Retinal pigment epithelial cell (primary cell): ENCODE measurements around the gene RNF40.

Experiments
- DNase-seq: peaks from one replicate; pipeline ENCODE4 v3.0.0-alpha.2; 2010; ENCODE audit warnings: low read depth
- H3K4me3 ChIP-seq: 2 replicates; pipeline ENCODE4 v1.5.1; 2011; ENCODE audit warnings: mild to moderate bottlenecking, low read length, control low read depth, moderate library complexity
- CTCF ChIP-seq: conservative IDR thresholded peaks from 2 replicates; pipeline ENCODE4 v1.5.1; 2011; ENCODE audit warnings: low read depth, low read length, control low read depth, inconsistent platforms

RNF40 gene

GRCh38 chr16:30728899-30729672 is 33.0 kb upstream of the RNF40 start:
- H3K4me3 ChIP-seq: no peak overlapping the region
- no peak for DNase-seq
- no peak for TF ChIP-seq CTCF

- no peak for DNase-seq
- H3K4me3 ChIP-seq: no peak overlapping the region
- no peak for TF ChIP-seq CTCF
These were observed 30.7 kb upstream of the RNF40 start for GRCh38 chr16:30731411-30731810.

- DNase-seq: no peak
- H3K4me3 ChIP-seq: no peak overlapping the region
- TF ChIP-seq CTCF: no peak
These were observed 24.9 kb upstream of the RNF40 start for GRCh38 chr16:30736995-30737793.

GRCh38 chr16:30737794-30738648 is 24.1 kb upstream of the RNF40 start:
- H3K4me3 ChIP-seq: no peak overlapping the region
- no peak for DNase-seq
- no peak for TF ChIP-seq CTCF

- H3K4me3 ChIP-seq: no peak overlapping the region
- no peak for TF ChIP-seq CTCF
- no peak for DNase-seq
These were observed 22.9 kb upstream of the RNF40 start for GRCh38 chr16:30738984-30739951.
